ENCODE results near the gene SAE1. TPM values are rescaled to one million over a fixed set of nuclear protein-coding genes. Genes with fewer than 3 reads are reported as not detected.
A peak's percentile ranks its signal among the peaks of the same experiment; 100 is the strongest.
"Not testable (repeated sequence)": the region's sequence is repeated elsewhere in the genome, so short reads cannot be mapped to it uniquely, and the experiment has no call there.

Gene SAE1
- total RNA-seq, 1 experiment from 2014 or later, result 251 TPM

DNA sequence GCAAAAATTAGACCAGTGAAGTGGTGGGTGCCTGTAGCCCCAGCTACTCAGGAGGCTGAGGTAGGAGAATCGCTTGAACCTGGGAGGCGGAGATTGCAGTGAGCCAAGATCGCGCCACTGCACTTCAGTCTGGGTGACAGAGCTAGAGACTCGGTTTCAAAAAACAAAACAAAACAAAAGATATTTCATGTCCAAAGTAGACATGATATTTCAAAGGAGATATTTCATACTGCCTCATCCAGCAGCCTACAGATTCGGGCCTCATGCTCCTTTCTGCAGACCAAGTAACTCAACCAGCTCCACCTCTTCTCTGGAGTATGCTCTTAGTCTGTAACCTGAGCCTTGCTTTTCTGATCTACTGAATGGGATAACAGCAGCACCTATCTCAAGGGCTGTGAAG lies 32.0 kb upstream of the SAE1 start:
- Histone ChIP-seq H3K27me3 (replicated peaks; ENCODE audit: control insufficient read depth, insufficient read depth, low read length) (no peaks in the 10 kb centered on the region), H3K4me1 (peaks cover 69% of the 10 kb centered on the region), H3K4me3 (ENCODE audit: low read depth, low read length) (no peak overlapping the region), H3K9me3 (no peaks in the 10 kb centered on the region), H3K36me3 (ENCODE audit: control insufficient read depth, insufficient read depth, low read length) (peaks cover 2% of the 10 kb centered on the region; the same call in 1 of the 2 replicates)
- Mint-ChIP-seq H3K4me1 (ENCODE audit: low read depth, unreplicated experiment) (peaks cover 57% of the 10 kb centered on the region), H3K27ac (ENCODE audit: unreplicated experiment) (peak overlapping the region; percentile 100), H3K9me3 (ENCODE audit: unreplicated experiment) (no peaks in the 10 kb centered on the region), H3K36me3 (ENCODE audit: insufficient read depth, unreplicated experiment) (peaks cover 56% of the 10 kb centered on the region), H3K4me3 (ENCODE audit: unreplicated experiment) (no peak overlapping the region), H3K27me3 (ENCODE audit: insufficient read depth, unreplicated experiment) (no peaks in the 10 kb centered on the region)
- ChIA-PET CTCF (interaction anchor here (0.6 to 1.5 kb wide), 2 partner anchors 15 to 207 kb away, joined by 3 to 4 read pairs; partner anchors contain the start of gene ZC3H4), POLR2A (interaction anchor here (2.4 kb wide), 1 partner anchor 15 kb away, joined by 18 read pairs; the partner anchor contains the start of gene ZC3H4)
- intact Hi-C loops (cut with micrococcal nuclease; ENCODE audit: unreplicated experiment), result no loop called here
- TF ChIP-seq, protein P1, sequence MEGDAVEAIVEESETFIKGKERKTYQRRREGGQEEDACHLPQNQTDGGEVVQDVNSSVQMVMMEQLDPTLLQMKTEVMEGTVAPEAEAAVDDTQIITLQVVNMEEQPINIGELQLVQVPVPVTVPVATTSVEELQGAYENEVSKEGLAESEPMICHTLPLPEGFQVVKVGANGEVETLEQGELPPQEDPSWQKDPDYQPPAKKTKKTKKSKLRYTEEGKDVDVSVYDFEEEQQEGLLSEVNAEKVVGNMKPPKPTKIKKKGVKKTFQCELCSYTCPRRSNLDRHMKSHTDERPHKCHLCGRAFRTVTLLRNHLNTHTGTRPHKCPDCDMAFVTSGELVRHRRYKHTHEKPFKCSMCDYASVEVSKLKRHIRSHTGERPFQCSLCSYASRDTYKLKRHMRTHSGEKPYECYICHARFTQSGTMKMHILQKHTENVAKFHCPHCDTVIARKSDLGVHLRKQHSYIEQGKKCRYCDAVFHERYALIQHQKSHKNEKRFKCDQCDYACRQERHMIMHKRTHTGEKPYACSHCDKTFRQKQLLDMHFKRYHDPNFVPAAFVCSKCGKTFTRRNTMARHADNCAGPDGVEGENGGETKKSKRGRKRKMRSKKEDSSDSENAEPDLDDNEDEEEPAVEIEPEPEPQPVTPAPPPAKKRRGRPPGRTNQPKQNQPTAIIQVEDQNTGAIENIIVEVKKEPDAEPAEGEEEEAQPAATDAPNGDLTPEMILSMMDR (IDR thresholded peaks at IDR 0.05; ENCODE audit: insufficient read depth in 1 of 2, low read depth in 1 of 2, low read length in 1 of 2, severe bottlenecking in 1 of 2, unreplicated experiment in 1 of 2), result no peak
- BruUV-seq (replicated peaks), result no TSS peak
- DNase-seq, result no peak

DNA sequence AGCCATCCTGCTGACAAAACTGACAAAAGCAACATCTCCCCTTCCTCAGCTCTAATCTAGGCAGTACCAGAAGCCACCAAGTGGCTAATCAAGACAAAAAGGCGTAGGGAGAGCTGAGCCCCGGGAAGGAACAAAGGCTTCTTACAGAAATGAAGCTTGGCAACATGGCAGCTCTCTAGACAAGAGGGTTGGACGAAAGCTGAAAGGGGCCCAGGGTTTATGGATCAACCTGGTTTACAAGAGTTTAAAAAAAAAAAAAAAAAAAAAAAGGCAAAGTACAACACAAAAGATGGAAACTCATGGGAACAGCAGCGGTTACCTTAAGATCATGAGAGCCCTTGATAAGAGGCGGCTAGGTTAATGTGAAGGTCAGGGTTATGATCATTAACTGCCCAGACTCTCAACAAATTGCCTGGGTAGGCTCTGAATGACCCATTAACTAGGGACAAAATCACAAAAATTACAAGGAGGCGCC lies 31.0 kb upstream of the SAE1 start:
- TF ChIP-seq, protein P1 (IDR thresholded peaks at IDR 0.05; ENCODE audit: insufficient read depth in 1 of 2, low read depth in 1 of 2, low read length in 1 of 2, severe bottlenecking in 1 of 2, unreplicated experiment in 1 of 2), result peak in 1 of 2 experiments; percentile 1
- peaks cover 59% of the 10 kb centered on the region for H3K4me1 ChIP-seq
- Mint-ChIP-seq H3K4me1 (ENCODE audit: low read depth, unreplicated experiment) (peaks cover 51% of the 10 kb centered on the region), H3K4me3 (ENCODE audit: unreplicated experiment) (no peak overlapping the region), H3K27me3 (ENCODE audit: insufficient read depth, unreplicated experiment) (no peaks in the 10 kb centered on the region), H3K9me3 (ENCODE audit: unreplicated experiment) (no peaks in the 10 kb centered on the region), H3K27ac (ENCODE audit: unreplicated experiment) (peak overlapping the region; percentile 73), H3K36me3 (ENCODE audit: insufficient read depth, unreplicated experiment) (peaks cover 46% of the 10 kb centered on the region)
- no TSS peak for BruUV-seq (replicated peaks)
- intact Hi-C loops (cut with micrococcal nuclease; ENCODE audit: unreplicated experiment), result no loop called here
- ChIA-PET POLR2A (interaction anchor here (2.4 kb wide), 1 partner anchor 14 kb away, joined by 18 read pairs; the partner anchor contains the start of gene ZC3H4), CTCF (interaction anchor here (1.1 to 1.5 kb wide), 2 partner anchors 14 to 20 kb away, joined by 3 read pairs; partner anchors contain the start of gene ZC3H4)
- DNase-seq, result no peak
- H3K36me3 ChIP-seq (ENCODE audit: control insufficient read depth, insufficient read depth, low read length), result no peaks in the 10 kb centered on the region; the same call in 1 of the 2 replicates
- H3K4me3 ChIP-seq (ENCODE audit: low read depth, low read length), result no peak overlapping the region
- H3K27me3 ChIP-seq (replicated peaks; ENCODE audit: control insufficient read depth, insufficient read depth, low read length), result no peaks in the 10 kb centered on the region
- H3K9me3 ChIP-seq, result no peaks in the 10 kb centered on the region

DNA sequence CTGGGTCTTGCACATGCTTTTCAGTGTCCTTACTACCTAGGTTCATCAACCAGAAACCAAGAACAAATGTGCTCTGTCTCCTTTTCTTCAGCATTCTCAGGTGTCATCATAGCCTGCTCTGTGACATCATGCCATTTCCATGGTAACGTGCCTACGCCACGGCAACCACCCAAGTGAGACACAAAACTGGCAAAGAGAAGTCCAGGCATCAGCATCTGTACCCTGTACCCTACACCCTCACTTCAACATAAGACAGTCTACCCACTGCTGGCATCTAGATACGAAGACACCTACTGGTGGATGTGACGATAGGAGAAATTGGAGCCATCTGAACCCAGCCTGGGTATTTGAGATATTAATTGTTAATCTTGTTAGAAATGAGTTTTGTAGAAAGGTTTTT lies 30.3 kb upstream of the SAE1 start:
- Histone ChIP-seq H3K4me1 (peaks cover 52% of the 10 kb centered on the region), H3K4me3 (ENCODE audit: low read depth, low read length) (no peak overlapping the region), H3K27me3 (replicated peaks; ENCODE audit: control insufficient read depth, insufficient read depth, low read length) (no peaks in the 10 kb centered on the region), H3K9me3 (no peaks in the 10 kb centered on the region), H3K36me3 (ENCODE audit: control insufficient read depth, insufficient read depth, low read length) (no peaks in the 10 kb centered on the region; the same call in 1 of the 2 replicates)
- CTCF ChIA-PET, result interaction anchor here (0.6 kb wide), 1 partner anchor 114 kb away, joined by 3 read pairs; no protein-coding TSS in a partner anchor
- Mint-ChIP-seq H3K9me3 (ENCODE audit: unreplicated experiment) (no peaks in the 10 kb centered on the region), H3K36me3 (ENCODE audit: insufficient read depth, unreplicated experiment) (peaks cover 44% of the 10 kb centered on the region), H3K27ac (ENCODE audit: unreplicated experiment) (peak overlapping the region; percentile 73), H3K4me3 (ENCODE audit: unreplicated experiment) (no peak overlapping the region), H3K27me3 (ENCODE audit: insufficient read depth, unreplicated experiment) (no peaks in the 10 kb centered on the region), H3K4me1 (ENCODE audit: low read depth, unreplicated experiment) (peaks cover 47% of the 10 kb centered on the region)
- TF ChIP-seq, protein P1 (IDR thresholded peaks at IDR 0.05; ENCODE audit: insufficient read depth in 1 of 2, low read depth in 1 of 2, low read length in 1 of 2, severe bottlenecking in 1 of 2, unreplicated experiment in 1 of 2), result no peak
- BruUV-seq (replicated peaks), result no TSS peak
- peak in 1 of 2 experiments; percentile 49 for DNase-seq
- POLR2A ChIA-PET, result interaction anchor here (2.4 kb wide), 1 partner anchor 13 kb away, joined by 18 read pairs; the partner anchor contains the start of gene ZC3H4
- intact Hi-C loops (cut with micrococcal nuclease; ENCODE audit: unreplicated experiment), result no loop called here

DNA sequence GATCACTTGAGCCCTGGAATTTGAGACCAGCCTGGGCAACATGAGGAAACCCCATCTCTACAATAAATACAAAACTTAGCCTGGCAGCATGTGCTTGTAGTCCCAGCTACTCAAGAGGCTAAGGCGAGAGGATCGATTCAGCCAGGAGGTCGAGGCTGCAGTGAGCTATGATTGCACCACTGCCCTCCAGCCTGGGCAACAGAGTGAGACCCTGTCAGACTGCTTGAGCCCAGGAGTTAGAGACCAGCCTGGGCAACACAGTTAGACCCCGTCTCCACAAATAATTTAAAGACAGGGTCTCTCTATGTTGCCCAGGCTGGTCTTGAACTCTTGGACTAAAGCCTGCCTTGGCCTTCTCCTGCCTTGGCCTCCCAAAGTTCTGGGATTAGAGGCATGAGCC lies 29.5 kb upstream of the SAE1 start:
- H3K4me3 Mint-ChIP-seq (ENCODE audit: unreplicated experiment); H3K27ac Mint-ChIP-seq (ENCODE audit: unreplicated experiment); intact Hi-C loops (cut with micrococcal nuclease; ENCODE audit: unreplicated experiment); CTCF ChIA-PET; H3K27me3 ChIP-seq (replicated peaks; ENCODE audit: control insufficient read depth, insufficient read depth, low read length); DNase-seq; POLR2A ChIA-PET; H3K36me3 ChIP-seq (ENCODE audit: control insufficient read depth, insufficient read depth, low read length); BruUV-seq (replicated peaks); H3K9me3 Mint-ChIP-seq (ENCODE audit: unreplicated experiment); H3K27me3 Mint-ChIP-seq (ENCODE audit: insufficient read depth, unreplicated experiment); H3K9me3 ChIP-seq; H3K4me3 ChIP-seq (ENCODE audit: low read depth, low read length): not testable (repeated sequence)
- peaks cover 39% of the 10 kb centered on the region for H3K4me1 Mint-ChIP-seq (ENCODE audit: low read depth, unreplicated experiment)
- peaks cover 50% of the 10 kb centered on the region for H3K36me3 Mint-ChIP-seq (ENCODE audit: insufficient read depth, unreplicated experiment)
- H3K4me1 ChIP-seq, result peaks cover 52% of the 10 kb centered on the region

All from Caco-2 (cell line).